Skeletal muscle tissue (tissue), 4 donors: ENCODE results near the gene REPS2. TPM values are rescaled to one million over a fixed set of nuclear protein-coding genes. Genes with fewer than 3 reads are reported as not detected.
"Not testable (repeated sequence)": the region's sequence is repeated elsewhere in the genome, so short reads cannot be mapped to it uniquely, and the experiment has no call there.

Experiments
- H3K27ac ChIP-seq: one replicate; pipeline ENCODE4 v1.7.0; 2013; ENCODE audit warnings: mild to moderate bottlenecking, low read depth, low read length, inconsistent platforms
- H3K27me3 ChIP-seq, 3 donors: one replicate each; pipeline ENCODE4 v1.7.0; 2013; ENCODE audit warnings: low read length in 3 of 3; ENCODE audit not compliant: control insufficient read depth in 3 of 3, insufficient read depth in 3 of 3
- H3K36me3 ChIP-seq, 3 donors: one replicate each; pipeline ENCODE4 v1.7.0; 2013; ENCODE audit warnings: low read length in 3 of 3; ENCODE audit not compliant: control insufficient read depth in 3 of 3, insufficient read depth in 3 of 3
- H3K4me1 ChIP-seq, 3 donors: one replicate each; pipeline ENCODE4 v1.7.0; 2013; ENCODE audit warnings: low read length in 3 of 3, mild to moderate bottlenecking in 3 of 3; ENCODE audit not compliant: control insufficient read depth in 3 of 3, insufficient read depth in 3 of 3
- H3K4me3 ChIP-seq, 3 donors: one replicate each; pipeline ENCODE4 v1.7.0; 2013; ENCODE audit warnings: low read length in 3 of 3
- H3K9ac ChIP-seq, 3 donors: one replicate each; pipeline ENCODE4 v1.7.0; 2013; ENCODE audit warnings: low read length in 3 of 3, mild to moderate bottlenecking in 3 of 3, moderate library complexity in 2 of 3, low read depth in 1 of 3
- H3K9me3 ChIP-seq, 3 donors: one replicate each; pipeline ENCODE4 v1.7.0; 2013; ENCODE audit warnings: low read length in 3 of 3; ENCODE audit not compliant: control insufficient read depth in 3 of 3
- total RNA-seq: library from RNA; depleted of rRNA; stranded (reverse); fragments of >200 nt; gene quantifications from one replicate; pipeline ENCODE4 v1.2.3, GENCODE V29; 2014
- donor health status: Osteomylitis.

The REPS2 gene
- total RNA-seq, 1 donor from 2014 or later = 7.8 TPM

GRCh38 chrX:16958356-16958755, 11.9 kb downstream of the REPS2 start:
- H3K36me3 ChIP-seq = no peaks in the 10 kb centered on the region
- peaks cover 0 to 19% (median 0%) of the 10 kb centered on the region in 3 donors for H3K27me3 ChIP-seq
- no peak overlapping the region for H3K9ac ChIP-seq
- H3K27ac ChIP-seq = no peak overlapping the region
- H3K9me3 ChIP-seq = no peaks in the 10 kb centered on the region
- no peaks in the 10 kb centered on the region for H3K4me1 ChIP-seq
- no peak overlapping the region for H3K4me3 ChIP-seq

GRCh38 chrX:16962661-16963060, 16.2 kb downstream of the REPS2 start:
- not testable (repeated sequence) for H3K9me3 ChIP-seq, H3K27ac ChIP-seq, H3K9ac ChIP-seq, H3K4me1 ChIP-seq, H3K36me3 ChIP-seq, H3K4me3 ChIP-seq
- peaks cover 0 to 17% (median 0%) of the 10 kb centered on the region in 3 donors for H3K27me3 ChIP-seq

GRCh38 chrX:16963216-16963615, 16.8 kb downstream of the REPS2 start:
- H3K27ac ChIP-seq = no peak overlapping the region
- peaks cover 0 to 15% (median 0%) of the 10 kb centered on the region in 3 donors for H3K27me3 ChIP-seq

GRCh38 chrX:16964976-16965375, 18.5 kb downstream of the REPS2 start:
- not testable (repeated sequence) for H3K9ac ChIP-seq, H3K27me3 ChIP-seq, H3K9me3 ChIP-seq

More at GRCh38 chrX:16963216-16963615, 16.8 kb downstream of the REPS2 start:
- H3K4me3 ChIP-seq = no peak overlapping the region
- H3K4me1 ChIP-seq = no peaks in the 10 kb centered on the region
- H3K36me3 ChIP-seq = no peaks in the 10 kb centered on the region
- H3K9me3 ChIP-seq = no peaks in the 10 kb centered on the region
- no peak overlapping the region for H3K9ac ChIP-seq

GRCh38 chrX:16966752-16967448, 20.4 kb downstream of the REPS2 start:
- Histone ChIP-seq H3K27ac (no peak overlapping the region), H3K4me1 (no peaks in the 10 kb centered on the region), H3K36me3 (no peaks in the 10 kb centered on the region), H3K4me3 (no peak overlapping the region), H3K9ac (no peak overlapping the region), H3K27me3 (peaks cover 0 to under 1% (median 0%) of the 10 kb centered on the region in 3 donors), H3K9me3 (no peaks in the 10 kb centered on the region)

More at GRCh38 chrX:16964976-16965375, 18.5 kb downstream of the REPS2 start:
- not testable (repeated sequence) for H3K36me3 ChIP-seq, H3K27ac ChIP-seq, H3K4me1 ChIP-seq, H3K4me3 ChIP-seq

GRCh38 chrX:16968753-16969152, 22.3 kb downstream of the REPS2 start:
- not testable (repeated sequence) for H3K9ac ChIP-seq, H3K27me3 ChIP-seq, H3K36me3 ChIP-seq, H3K27ac ChIP-seq, H3K4me3 ChIP-seq, H3K9me3 ChIP-seq, H3K4me1 ChIP-seq

- Histone ChIP-seq H3K9me3 (no peaks in the 10 kb centered on the region), H3K36me3 (no peaks in the 10 kb centered on the region), H3K4me3 (no peak overlapping the region), H3K27ac (no peak overlapping the region), H3K9ac (no peak overlapping the region), H3K4me1 (no peaks in the 10 kb centered on the region), H3K27me3 (no peaks in the 10 kb centered on the region)
These were observed 24.5 kb downstream of the REPS2 start for GRCh38 chrX:16970977-16971376.

- Histone ChIP-seq H3K9ac (no peak overlapping the region), H3K4me3 (no peak overlapping the region), H3K27ac (no peak overlapping the region), H3K4me1 (no peaks in the 10 kb centered on the region), H3K36me3 (no peaks in the 10 kb centered on the region), H3K27me3 (no peaks in the 10 kb centered on the region), H3K9me3 (no peaks in the 10 kb centered on the region)
These were observed 25.2 kb downstream of the REPS2 start for GRCh38 chrX:16971694-16972093.

GRCh38 chrX:16975233-16975632, 28.8 kb downstream of the REPS2 start:
- H3K9me3 ChIP-seq = no peaks in the 10 kb centered on the region
- no peak overlapping the region for H3K27ac ChIP-seq
- no peaks in the 10 kb centered on the region for H3K4me1 ChIP-seq
- H3K27me3 ChIP-seq = no peaks in the 10 kb centered on the region
- H3K4me3 ChIP-seq = no peak overlapping the region
- no peaks in the 10 kb centered on the region for H3K36me3 ChIP-seq
- H3K9ac ChIP-seq = no peak overlapping the region

- Histone ChIP-seq H3K9me3 (no peaks in the 10 kb centered on the region), H3K27ac (no peak overlapping the region), H3K4me3 (no peak overlapping the region), H3K27me3 (no peaks in the 10 kb centered on the region), H3K4me1 (no peaks in the 10 kb centered on the region), H3K9ac (no peak overlapping the region), H3K36me3 (no peaks in the 10 kb centered on the region)
These were observed 31.3 kb downstream of the REPS2 start for GRCh38 chrX:16977771-16978170.
